Hematopoietic multipotent progenitor cell (in vitro differentiated cells): ENCODE data around the gene OR1S1. TPM values are rescaled to one million over a fixed set of nuclear protein-coding genes. Genes with fewer than 3 reads are reported as not detected.

Source experiments
- total RNA-seq: library from RNA; depleted of rRNA; stranded (reverse); fragments of >200 nt; gene quantifications from one replicate; pipeline ENCODE4 v1.2.3, GENCODE V29; 2012

OR1S1 gene
- total RNA-seq, 1 donor: not detected

Other genes with a start within 250 kb of the OR1S1 start
- under 0.01 TPM for gene OR9Q1, start 188.8 kb upstream of the OR1S1 start, total RNA-seq
- not detected for gene OR6Q1, start 181.8 kb upstream of the OR1S1 start, total RNA-seq
- gene OR9I1, start 87.2 kb upstream of the OR1S1 start, total RNA-seq: not detected
- gene OR9Q2, start 23.6 kb upstream of the OR1S1 start, total RNA-seq: not detected
- gene OR1S2, start 8.6 kb upstream of the OR1S1 start, total RNA-seq: not detected
- gene OR10Q1, start 16.2 kb downstream of the OR1S1 start, total RNA-seq: not detected
- not detected for gene OR10W1, start 55.5 kb downstream of the OR1S1 start, total RNA-seq
- gene OR5B17, start 146.3 kb downstream of the OR1S1 start, total RNA-seq: not detected
- not detected for gene OR5B3, start 194.2 kb downstream of the OR1S1 start, total RNA-seq
- not detected for gene OR5B2, start 215.4 kb downstream of the OR1S1 start, total RNA-seq
- gene OR5B12, start 229.5 kb downstream of the OR1S1 start, total RNA-seq: not detected